GM10248 (cell line): ENCODE data around the gene OR10A4.

Experiments
- CTCF ChIA-PET: fragments of 300-600 bp; sonication (Branson Sonifier 250); formaldehyde crosslinking; extraction: SDS; loops from one replicate; lab custom pipeline; 2021; ENCODE audit warnings: antibody characterized with exemption; lab: Yijun Ruan, JAX
- POLR2A ChIA-PET: fragments of 350-650 bp; sonication (Branson Sonifier 250); formaldehyde crosslinking; extraction: SDS; loops from one replicate; lab custom pipeline; 2020; ENCODE audit warnings: antibody characterized with exemption; lab: Yijun Ruan, JAX
- DNase-seq: peaks from one replicate; pipeline ENCODE4 v3.0.0; 2012; ENCODE audit errors: extremely low spot score
- CTCF ChIP-seq: IDR thresholded peaks from 2 replicates; pipeline ENCODE4 v1.5.1; 2012; ENCODE audit warnings: mild to moderate bottlenecking, low read depth; ENCODE audit errors: extremely low read depth, missing control alignments, control extremely low read depth

Gene OR10A4

DNA sequence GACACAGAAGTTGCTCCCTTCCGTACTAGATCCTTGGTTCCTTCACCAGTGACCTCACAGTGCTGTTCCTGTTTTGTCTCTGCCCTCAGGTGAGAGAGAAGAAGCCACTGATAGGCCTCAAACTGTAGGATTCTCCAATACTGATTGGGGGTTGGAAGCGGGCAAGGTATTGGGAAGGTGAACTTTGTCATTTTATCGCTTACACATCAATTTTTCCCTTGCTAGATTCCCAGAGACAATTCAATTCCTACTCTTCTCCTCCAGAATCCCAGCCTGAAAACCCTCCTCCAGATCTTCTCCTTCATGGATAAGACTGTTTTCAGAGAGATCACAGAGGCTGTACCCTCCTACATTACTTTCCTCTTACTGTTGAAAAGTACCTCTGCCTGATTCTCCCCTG lies 35.0 kb downstream of the OR10A4 start:
- CTCF ChIA-PET, result no interaction called here
- TF ChIP-seq CTCF, result no peak
- POLR2A ChIA-PET, result no interaction called here
- DNase-seq, result no peak

GRCh38 chr11:6911948-6912347 lies 35.5 kb downstream of the OR10A4 start:
- ChIA-PET POLR2A (no interaction called here), CTCF (no interaction called here)
- no peak for TF ChIP-seq CTCF
- DNase-seq, result no peak

- TF ChIP-seq CTCF, result no peak
- ChIA-PET CTCF (interaction anchor here (1.1 kb wide), 1 partner anchor 182 kb away, joined by 3 read pairs; no protein-coding TSS in a partner anchor), POLR2A (no interaction called here)
- DNase-seq, result no peak
Observed at GRCh38 chr11:6919698-6920097, 43.3 kb downstream of the OR10A4 start.

GRCh38 chr11:6920702-6921101 lies 44.3 kb downstream of the OR10A4 start, which contains the start of gene OR2D3:
TSS of gene OR2D3 (plus strand) at chr11:6921002. CDS start at chr11:6921002, 0 bp downstream.
- no peak for DNase-seq
- no peak for TF ChIP-seq CTCF
- POLR2A ChIA-PET, result no interaction called here
- CTCF ChIA-PET, result interaction anchor here (1.9 kb wide), 1 partner anchor 10 kb away, joined by 4 read pairs; no protein-coding TSS in a partner anchor

DNA sequence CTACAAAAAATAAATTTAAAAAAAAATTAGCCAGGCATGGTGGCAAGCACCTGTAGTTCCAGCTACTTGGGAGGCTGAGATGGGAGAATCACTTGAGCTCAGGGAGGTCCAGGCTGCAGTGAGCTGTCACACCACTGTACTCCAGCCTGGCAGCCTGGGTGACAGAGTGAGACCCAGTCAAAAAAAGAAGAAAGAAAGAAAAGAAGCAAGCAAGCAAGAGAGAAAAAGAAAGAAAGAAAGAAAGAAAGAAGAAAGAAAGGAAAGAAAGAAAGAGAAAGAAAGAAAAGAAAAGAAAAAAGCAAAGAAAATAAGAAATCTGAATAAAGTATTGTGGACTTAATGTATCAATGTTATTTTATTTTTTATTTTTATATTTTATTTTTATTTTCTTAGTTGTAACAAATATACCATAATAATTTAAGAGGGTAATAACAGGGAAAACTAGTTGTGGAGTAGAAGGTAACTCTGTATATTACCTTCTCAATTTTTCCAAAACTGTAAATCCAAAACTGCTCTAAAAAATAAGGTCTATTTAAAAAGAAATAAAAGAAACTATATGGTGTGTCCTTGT lies 48.7 kb downstream of the OR10A4 start:
- TF ChIP-seq CTCF, result no peak
- ChIA-PET CTCF (interaction anchor here (2.5 kb wide), 1 partner anchor 170 kb away, joined by 7 read pairs; no protein-coding TSS in a partner anchor), POLR2A (no interaction called here)
- DNase-seq, result no peak

- no peak for DNase-seq
Observed at GRCh38 chr11:6925636-6926207, 49.3 kb downstream of the OR10A4 start.

More at GRCh38 chr11:6925636-6926207, 49.3 kb downstream of the OR10A4 start:
- no peak for TF ChIP-seq CTCF
- CTCF ChIA-PET, result interaction anchor here (1.2 to 2.5 kb wide), 3 partner anchors 26 to 171 kb away, joined by 3 to 7 read pairs (median 3); no protein-coding TSS in a partner anchor
- POLR2A ChIA-PET, result no interaction called here
